ENCODE results near the gene COL9A1. TPM values are rescaled to one million over a fixed set of nuclear protein-coding genes. Genes with fewer than 3 reads are reported as not detected.

COL9A1 gene
- total RNA-seq, 1 experiment from 2014 or later: not detected

GRCh38 chr6:70221025-70221714 is 81.7 kb downstream of the COL9A1 start:
- no peaks in the 10 kb centered on the region for H3K36me3 ChIP-seq (ENCODE audit: control insufficient read depth, insufficient read depth, low read length)
- ChIA-PET CTCF (interaction anchor here (0.5 to 1.7 kb wide), 13 partner anchors 11 to 794 kb away, joined by 3 to 17 read pairs (median 5); partner anchors contain the start of gene B3GAT2), POLR2A (interaction anchor here (0.5 to 0.6 kb wide), 3 partner anchors 8 to 1171 kb away, joined by 3 to 4 read pairs (median 3); no protein-coding TSS in a partner anchor)
- BruUV-seq (replicated peaks): no TSS peak
- no peaks in the 10 kb centered on the region for H3K4me1 ChIP-seq (ENCODE audit: control insufficient read depth, insufficient read depth, low read length)
- in situ Hi-C loops (cut with HindIII; ENCODE audit: low pct_unique_long_range_greater_than_20kb, low sequenced_read_pairs): no loop called here
- DNase-seq (ENCODE audit: low read depth, low spot score) (peak; percentile 13), ATAC-seq (no peak)
- H3K4me3 ChIP-seq (ENCODE audit: low read depth in 2 of 2, low read length in 2 of 2): no peak overlapping the region
- no peak overlapping the region for H3K27ac ChIP-seq (ENCODE audit: low read length)
- no peaks in the 10 kb centered on the region for H3K9me3 ChIP-seq (ENCODE audit: control insufficient read depth, insufficient read depth, low read depth, low read length)
- intact Hi-C loops (cut with micrococcal nuclease; ENCODE audit: unreplicated experiment): loop anchor here (1.0 to 10.0 kb wide), 6 partner anchors 66 to 796 kb away; partner anchors contain the start of gene B3GAT2
- peaks cover 23% of the 10 kb centered on the region for H3K27me3 ChIP-seq (ENCODE audit: control insufficient read depth, insufficient read depth, low read length)
- TF ChIP-seq CTCF (IDR thresholded peaks at IDR 0.05) (peak; percentile 77; the same call in 1 of the 2 replicates), POLR2AphosphoS5 (IDR thresholded peaks at IDR 0.05; ENCODE audit: low read depth, low read length) (no peak)

GRCh38 chr6:70219943-70220613 is 82.8 kb downstream of the COL9A1 start:
- no peak overlapping the region for H3K4me3 ChIP-seq (ENCODE audit: low read depth in 2 of 2, low read length in 2 of 2)
- no TSS peak for BruUV-seq (replicated peaks)
- ChIA-PET POLR2A (no interaction called here), CTCF (interaction anchor here (0.5 to 0.6 kb wide), 2 partner anchors 117 to 305 kb away, joined by 3 to 5 read pairs; no protein-coding TSS in a partner anchor)
- intact Hi-C loops (cut with micrococcal nuclease; ENCODE audit: unreplicated experiment) (loop anchor here (5.0 to 10.0 kb wide), 5 partner anchors 67 to 797 kb away; partner anchors contain the start of gene B3GAT2), in situ Hi-C loops (cut with HindIII; ENCODE audit: low pct_unique_long_range_greater_than_20kb, low sequenced_read_pairs) (no loop called here)
- DNase-seq (ENCODE audit: low read depth, low spot score) (no peak), ATAC-seq (no peak)
- TF ChIP-seq CTCF (IDR thresholded peaks at IDR 0.05) (no peak), REST (IDR thresholded peaks at IDR 0.05; ENCODE audit: insufficient read depth in 1 of 2, low read depth in 2 of 2, low read length in 1 of 2) (no peak), SIN3A (IDR thresholded peaks at IDR 0.05; ENCODE audit: borderline replicate concordance, insufficient read depth, low read depth, low read length) (no peak), POLR2AphosphoS5 (IDR thresholded peaks at IDR 0.05; ENCODE audit: low read depth, low read length) (no peak), TCF7L2 (IDR thresholded peaks at IDR 0.05; ENCODE audit: low read depth, low read length) (no peak)
- peaks cover 22% of the 10 kb centered on the region for H3K27me3 ChIP-seq (ENCODE audit: control insufficient read depth, insufficient read depth, low read length)
- H3K4me1 ChIP-seq (ENCODE audit: control insufficient read depth, insufficient read depth, low read length): no peaks in the 10 kb centered on the region
- no peak overlapping the region for H3K27ac ChIP-seq (ENCODE audit: low read length)
- H3K36me3 ChIP-seq (ENCODE audit: control insufficient read depth, insufficient read depth, low read length): no peaks in the 10 kb centered on the region
- no peaks in the 10 kb centered on the region for H3K9me3 ChIP-seq (ENCODE audit: control insufficient read depth, insufficient read depth, low read depth, low read length)
